WTC11 (cell line): ENCODE data around the gene EDN2.

ENCODE experiments used
- MLX ChIP-seq: sonication (generic); formaldehyde crosslinking; IDR thresholded peaks from 2 replicates; pipeline ENCODE4 v1.8.1; 2023; ENCODE audit warnings: mild to moderate bottlenecking, missing genetic modification reagents, moderate library complexity
- TEAD1 ChIP-seq: sonication (generic); formaldehyde crosslinking; IDR thresholded peaks from 2 replicates; pipeline ENCODE4 v1.8.0; 2022; ENCODE audit warnings: mild to moderate bottlenecking, missing genetic modification reagents
- ZNF423 ChIP-seq: fragments of 250-450 bp; sonication (Bioruptor Pico); IDR thresholded peaks from 2 replicates; pipeline ENCODE4 v2.1.2; 2022; ENCODE audit warnings: mild to moderate bottlenecking, moderate library complexity
- TF ChIP-seq, protein P1 (sequence below): sonication (generic); formaldehyde crosslinking; conservative IDR thresholded peaks from 2 replicates; pipeline ENCODE4 v1.8.1; 2023; ENCODE audit warnings: mild to moderate bottlenecking, low read depth, missing genetic modification reagents, moderate library complexity

DNA sequence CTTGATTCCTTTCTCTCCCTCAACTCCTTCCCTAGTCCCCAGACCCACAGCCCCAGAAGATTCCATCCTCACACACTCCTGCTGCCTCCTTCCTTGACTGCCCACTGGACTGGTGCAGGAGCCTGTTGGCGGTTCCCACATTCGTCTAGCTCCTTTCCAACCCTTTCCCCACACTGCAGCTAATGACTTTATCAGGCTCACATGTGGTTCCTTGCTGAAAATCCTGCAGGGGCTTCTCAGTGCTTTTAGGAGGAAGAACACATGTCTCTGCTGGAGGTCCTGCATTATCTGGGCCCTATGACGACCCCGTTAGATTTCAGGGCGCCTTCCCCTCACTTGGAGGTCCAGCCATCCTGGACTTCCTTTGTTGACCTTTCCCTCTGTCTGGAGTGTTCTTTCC is 50.2 kb downstream of the EDN2 start:
- TF ChIP-seq, protein P1, sequence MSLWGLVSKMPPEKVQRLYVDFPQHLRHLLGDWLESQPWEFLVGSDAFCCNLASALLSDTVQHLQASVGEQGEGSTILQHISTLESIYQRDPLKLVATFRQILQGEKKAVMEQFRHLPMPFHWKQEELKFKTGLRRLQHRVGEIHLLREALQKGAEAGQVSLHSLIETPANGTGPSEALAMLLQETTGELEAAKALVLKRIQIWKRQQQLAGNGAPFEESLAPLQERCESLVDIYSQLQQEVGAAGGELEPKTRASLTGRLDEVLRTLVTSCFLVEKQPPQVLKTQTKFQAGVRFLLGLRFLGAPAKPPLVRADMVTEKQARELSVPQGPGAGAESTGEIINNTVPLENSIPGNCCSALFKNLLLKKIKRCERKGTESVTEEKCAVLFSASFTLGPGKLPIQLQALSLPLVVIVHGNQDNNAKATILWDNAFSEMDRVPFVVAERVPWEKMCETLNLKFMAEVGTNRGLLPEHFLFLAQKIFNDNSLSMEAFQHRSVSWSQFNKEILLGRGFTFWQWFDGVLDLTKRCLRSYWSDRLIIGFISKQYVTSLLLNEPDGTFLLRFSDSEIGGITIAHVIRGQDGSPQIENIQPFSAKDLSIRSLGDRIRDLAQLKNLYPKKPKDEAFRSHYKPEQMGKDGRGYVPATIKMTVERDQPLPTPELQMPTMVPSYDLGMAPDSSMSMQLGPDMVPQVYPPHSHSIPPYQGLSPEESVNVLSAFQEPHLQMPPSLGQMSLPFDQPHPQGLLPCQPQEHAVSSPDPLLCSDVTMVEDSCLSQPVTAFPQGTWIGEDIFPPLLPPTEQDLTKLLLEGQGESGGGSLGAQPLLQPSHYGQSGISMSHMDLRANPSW (CRISPR knock-in tag) = no peak
- no peak for TF ChIP-seq MLX (CRISPR knock-in tag)
- no peak for TF ChIP-seq TEAD1 (CRISPR knock-in tag)
- no peak for TF ChIP-seq ZNF423
